GM12864 (cell line): ENCODE results near the gene CRYBG1.

Experiments
- DNase-seq: peaks from one replicate; pipeline ENCODE4 v3.0.0-alpha.2; 2011; ENCODE audit warnings: low read depth
- H3K4me3 ChIP-seq: 2 replicates; pipeline ENCODE4 v1.5.1; 2011; ENCODE audit warnings: mild to moderate bottlenecking, low read depth, low read length, control low read depth
- TF ChIP-seq, protein P1 (sequence below): IDR thresholded peaks from 2 replicates; pipeline ENCODE4 v1.5.1; 2011; ENCODE audit warnings: low read depth, mild to moderate bottlenecking, moderate library complexity, low read length, control low read depth, inconsistent platforms; ENCODE audit errors: missing control alignments

CRYBG1 gene

GRCh38 chr6:106469882-106470281, 109.4 kb downstream of the CRYBG1 start:
- H3K4me3 ChIP-seq, result no peak overlapping the region
- TF ChIP-seq, protein P1, sequence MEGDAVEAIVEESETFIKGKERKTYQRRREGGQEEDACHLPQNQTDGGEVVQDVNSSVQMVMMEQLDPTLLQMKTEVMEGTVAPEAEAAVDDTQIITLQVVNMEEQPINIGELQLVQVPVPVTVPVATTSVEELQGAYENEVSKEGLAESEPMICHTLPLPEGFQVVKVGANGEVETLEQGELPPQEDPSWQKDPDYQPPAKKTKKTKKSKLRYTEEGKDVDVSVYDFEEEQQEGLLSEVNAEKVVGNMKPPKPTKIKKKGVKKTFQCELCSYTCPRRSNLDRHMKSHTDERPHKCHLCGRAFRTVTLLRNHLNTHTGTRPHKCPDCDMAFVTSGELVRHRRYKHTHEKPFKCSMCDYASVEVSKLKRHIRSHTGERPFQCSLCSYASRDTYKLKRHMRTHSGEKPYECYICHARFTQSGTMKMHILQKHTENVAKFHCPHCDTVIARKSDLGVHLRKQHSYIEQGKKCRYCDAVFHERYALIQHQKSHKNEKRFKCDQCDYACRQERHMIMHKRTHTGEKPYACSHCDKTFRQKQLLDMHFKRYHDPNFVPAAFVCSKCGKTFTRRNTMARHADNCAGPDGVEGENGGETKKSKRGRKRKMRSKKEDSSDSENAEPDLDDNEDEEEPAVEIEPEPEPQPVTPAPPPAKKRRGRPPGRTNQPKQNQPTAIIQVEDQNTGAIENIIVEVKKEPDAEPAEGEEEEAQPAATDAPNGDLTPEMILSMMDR, result no peak
- DNase-seq, result no peak

DNA sequence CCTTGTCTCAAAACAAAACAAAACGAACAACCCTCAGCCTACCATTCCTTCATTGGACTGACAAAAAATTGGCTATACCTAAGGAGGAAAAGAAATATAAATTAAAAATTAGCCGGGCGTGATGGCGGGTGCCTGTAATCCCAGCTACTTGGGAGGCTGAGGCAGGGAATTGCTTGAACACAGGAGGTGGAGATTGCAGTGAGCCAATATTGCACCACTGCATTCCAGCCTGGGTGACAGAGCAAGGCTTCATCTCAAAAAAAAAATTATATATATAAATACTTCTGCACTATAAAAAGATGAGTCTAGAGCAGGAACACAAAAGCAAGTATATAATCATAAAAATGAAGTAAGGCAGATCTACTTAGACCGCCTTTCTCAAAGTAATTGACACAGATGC, 109.8 kb downstream of the CRYBG1 start:
- TF ChIP-seq, protein P1, result no peak
- H3K4me3 ChIP-seq, result no peak overlapping the region
- DNase-seq, result no peak

DNA sequence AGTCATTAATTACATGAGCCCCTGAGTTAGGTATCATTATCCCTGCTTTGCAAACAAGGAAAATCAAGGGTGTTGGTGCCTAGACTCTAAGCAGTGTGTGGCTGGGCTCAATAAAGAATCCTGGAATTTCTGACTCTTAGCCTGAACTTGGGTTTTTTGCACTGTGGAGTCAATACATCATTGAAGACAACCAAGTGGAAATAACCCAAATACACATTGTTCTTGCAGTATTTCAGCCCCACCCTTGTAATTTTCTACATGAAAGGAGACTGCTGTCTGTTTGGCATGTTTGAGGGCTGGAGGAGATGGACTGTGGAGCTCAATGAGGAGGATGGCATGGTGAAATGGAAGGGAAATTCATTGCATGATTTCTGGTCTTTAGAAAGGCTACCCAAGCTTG, 110.3 kb downstream of the CRYBG1 start:
- no peak for DNase-seq
- no peak overlapping the region for H3K4me3 ChIP-seq
- TF ChIP-seq, protein P1, result no peak

GRCh38 chr6:106473812-106474211, 113.3 kb downstream of the CRYBG1 start:
- DNase-seq, result no peak
- TF ChIP-seq, protein P1, result no peak
- no peak overlapping the region for H3K4me3 ChIP-seq

GRCh38 chr6:106474466-106474865, 113.9 kb downstream of the CRYBG1 start:
- no peak for DNase-seq
- H3K4me3 ChIP-seq, result no peak overlapping the region
- TF ChIP-seq, protein P1, result no peak

DNA sequence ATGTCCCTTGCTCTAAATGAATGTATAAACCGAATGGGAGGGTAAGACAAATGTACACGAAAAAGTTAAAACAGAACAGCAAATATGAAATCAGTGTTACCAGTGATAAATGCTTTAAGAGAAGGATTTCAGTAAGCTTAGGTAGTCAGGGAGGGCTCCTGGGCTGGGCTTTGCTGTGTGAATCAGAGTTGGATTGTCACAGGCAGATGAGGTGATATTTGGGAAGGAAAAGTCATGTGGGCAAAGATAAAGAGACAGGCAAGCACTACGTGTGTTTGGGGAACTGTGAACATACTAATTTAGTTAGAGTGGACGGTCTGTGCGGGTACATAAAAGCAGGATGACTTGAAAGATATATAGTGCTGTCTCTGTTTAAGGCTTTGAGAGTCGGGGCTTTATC, 114.8 kb downstream of the CRYBG1 start:
- TF ChIP-seq, protein P1, result no peak
- no peak for DNase-seq
- no peak overlapping the region for H3K4me3 ChIP-seq

DNA sequence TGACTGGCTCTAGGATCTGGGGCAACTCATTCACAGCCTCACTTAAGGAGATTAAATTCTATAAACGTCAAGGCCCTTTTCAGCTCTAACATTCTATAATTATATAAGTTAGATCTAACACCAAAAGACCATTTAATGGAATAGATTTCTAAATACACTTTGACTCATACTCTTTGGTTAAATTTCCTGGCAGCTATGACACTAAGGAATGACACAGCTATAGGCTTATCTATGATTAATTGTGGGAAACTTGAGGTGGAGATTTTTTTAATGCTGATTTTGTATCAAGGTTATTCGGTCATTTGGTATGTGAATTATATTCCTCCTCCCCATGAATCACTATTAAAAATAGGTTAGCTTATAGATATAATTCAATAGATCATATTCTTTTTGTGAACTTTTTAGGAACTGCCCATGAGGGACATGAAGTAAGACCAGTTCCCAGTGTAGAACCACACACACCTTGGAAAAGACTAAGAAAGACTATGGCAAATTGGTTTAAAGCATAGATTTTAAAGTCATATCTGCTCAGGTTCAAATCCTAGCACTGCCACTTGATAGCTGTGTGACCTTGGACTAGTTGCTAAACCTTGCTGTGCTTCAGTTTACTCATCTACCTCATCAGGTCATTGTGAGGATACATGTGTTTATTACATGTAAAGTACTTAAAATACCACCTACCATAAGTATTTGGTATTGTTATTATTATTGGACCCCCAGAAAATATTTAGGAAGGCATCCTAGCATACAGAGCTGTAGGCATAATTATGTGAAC, 116.0 kb downstream of the CRYBG1 start:
- no peak for DNase-seq
- no peak overlapping the region for H3K4me3 ChIP-seq
- TF ChIP-seq, protein P1, result no peak
